Large intestine (tissue), 3 donors: ENCODE measurements around the gene SLC30A1. TPM values are rescaled to one million over a fixed set of nuclear protein-coding genes. Genes with fewer than 3 reads are reported as not detected.

Source experiments
- DNase-seq, 2 donors: peaks; one replicate each; pipeline versions ENCODE4 v3.0.0 to v3.0.0-alpha.2; 2013
- H3K27ac ChIP-seq: one replicate; pipeline ENCODE4 v1.5.1; 2013; ENCODE audit warnings: low read length
- H3K27me3 ChIP-seq: 2 replicates; pipeline ENCODE4 v1.6.1; 2013; ENCODE audit warnings: low read length; ENCODE audit not compliant: control insufficient read depth, insufficient read depth
- H3K36me3 ChIP-seq: 2 replicates; pipeline ENCODE4 v1.6.1; 2013; ENCODE audit warnings: low read length; ENCODE audit not compliant: control insufficient read depth, insufficient read depth
- H3K4me1 ChIP-seq: one replicate; pipeline ENCODE4 v1.6.1; 2013; ENCODE audit warnings: low read length; ENCODE audit not compliant: control insufficient read depth, insufficient read depth
- H3K4me3 ChIP-seq: one replicate; pipeline ENCODE4 v1.5.1; 2013; ENCODE audit warnings: low read length
- H3K9me3 ChIP-seq: one replicate; pipeline ENCODE4 v1.6.1; 2013; ENCODE audit warnings: mild to moderate bottlenecking, low read depth, low read length, moderate library complexity; ENCODE audit not compliant: control insufficient read depth
- WGBS: methylation state at CpG from one replicate; pipeline ENCODE4 v1.1.5; 2013; ENCODE audit warnings: low lambda C conversion rate; ENCODE audit not compliant: insufficient coverage; 5-methylcytosine and 5-hydroxymethylcytosine counted together
- polyA plus RNA-seq: library from polyadenylated mRNA; unstranded; fragments of 120-200 nt; gene quantifications from one replicate; pipeline ENCODE4 v1.2.1, GENCODE V29; 2013

The SLC30A1 gene
- polyA plus RNA-seq, 1 donor, result 94.5 TPM

DNA sequence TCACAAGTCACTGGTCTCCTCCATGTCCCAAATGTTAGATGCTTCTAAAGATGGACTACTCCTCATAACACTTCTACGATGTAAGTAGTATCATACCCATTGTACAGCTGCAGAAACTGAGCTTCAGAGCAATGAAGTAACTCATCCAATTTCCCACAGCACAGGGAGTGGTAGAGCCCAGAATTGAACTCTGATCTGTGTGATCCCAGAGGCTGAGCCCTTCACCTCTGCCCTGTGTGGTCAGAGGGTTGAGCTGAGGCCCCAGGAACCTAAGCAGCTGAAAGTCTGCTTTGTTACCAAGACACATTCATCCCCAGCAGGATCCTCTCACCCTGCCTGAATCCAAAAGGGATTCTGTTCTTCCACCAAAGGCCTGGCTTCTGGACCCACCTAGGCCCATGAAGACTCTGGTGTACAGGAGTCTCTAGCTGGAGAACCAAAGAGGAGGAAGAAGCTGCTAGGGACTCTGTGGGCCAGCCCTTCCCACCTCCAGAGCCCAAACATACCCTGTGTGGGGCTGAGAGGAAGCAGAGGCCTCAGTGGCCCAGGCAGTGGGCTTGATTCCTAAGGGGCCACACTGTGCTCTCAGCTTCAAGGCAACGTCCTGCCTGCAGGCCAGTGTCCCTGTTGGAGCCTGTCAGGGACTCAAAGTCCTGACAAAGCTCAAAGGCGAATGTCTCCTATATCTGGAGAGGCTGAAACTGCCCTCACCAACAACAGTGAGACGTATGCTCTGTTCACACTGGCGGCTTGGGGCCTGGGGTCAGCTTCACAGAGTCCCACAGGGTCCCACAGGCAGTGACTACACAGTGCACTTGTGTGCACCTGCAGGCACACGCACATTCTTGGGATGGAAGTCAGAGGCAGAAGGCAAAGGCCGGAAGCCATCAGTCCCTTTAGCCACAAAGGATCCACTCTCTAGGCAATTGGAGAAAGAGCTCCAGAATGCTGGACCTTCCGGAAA, 40.4 kb upstream of the SLC30A1 start:
- no CpG with 5 or more reads among the region's 8 CpGs for WGBS
- H3K4me3 ChIP-seq, result no peak overlapping the region
- no peaks in the 10 kb centered on the region for H3K36me3 ChIP-seq
- H3K27ac ChIP-seq, result peak overlapping the region; percentile 22
- peak in 1 of 2 donors; percentile 52 for DNase-seq
- no peaks in the 10 kb centered on the region for H3K27me3 ChIP-seq
- H3K4me1 ChIP-seq, result peaks cover 11% of the 10 kb centered on the region
- H3K9me3 ChIP-seq, result no peaks in the 10 kb centered on the region

DNA sequence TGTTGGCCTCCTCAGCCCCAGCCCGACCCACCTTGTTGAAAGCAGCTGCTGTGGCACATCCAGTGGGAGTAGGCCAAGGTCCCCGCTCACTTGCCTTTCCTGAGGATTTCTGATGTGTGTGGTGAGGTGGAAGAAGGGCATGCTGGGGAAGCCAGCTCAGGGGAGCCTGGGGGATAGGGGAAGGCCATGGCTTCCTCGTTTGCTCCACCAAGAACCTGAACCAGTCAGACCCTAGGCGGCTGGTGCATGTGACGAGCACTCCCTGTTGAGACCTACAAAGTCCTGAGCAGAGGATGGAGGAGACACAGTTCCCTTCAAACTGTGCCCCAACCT, 38.0 kb upstream of the SLC30A1 start:
- H3K9me3 ChIP-seq, result no peaks in the 10 kb centered on the region
- H3K4me3 ChIP-seq, result no peak overlapping the region
- H3K36me3 ChIP-seq, result no peaks in the 10 kb centered on the region
- DNase-seq, result no peak
- WGBS, result no CpG with 5 or more reads among the region's 5 CpGs
- peaks cover 23% of the 10 kb centered on the region for H3K4me1 ChIP-seq
- no peaks in the 10 kb centered on the region for H3K27me3 ChIP-seq
- H3K27ac ChIP-seq, result no peak overlapping the region

DNA sequence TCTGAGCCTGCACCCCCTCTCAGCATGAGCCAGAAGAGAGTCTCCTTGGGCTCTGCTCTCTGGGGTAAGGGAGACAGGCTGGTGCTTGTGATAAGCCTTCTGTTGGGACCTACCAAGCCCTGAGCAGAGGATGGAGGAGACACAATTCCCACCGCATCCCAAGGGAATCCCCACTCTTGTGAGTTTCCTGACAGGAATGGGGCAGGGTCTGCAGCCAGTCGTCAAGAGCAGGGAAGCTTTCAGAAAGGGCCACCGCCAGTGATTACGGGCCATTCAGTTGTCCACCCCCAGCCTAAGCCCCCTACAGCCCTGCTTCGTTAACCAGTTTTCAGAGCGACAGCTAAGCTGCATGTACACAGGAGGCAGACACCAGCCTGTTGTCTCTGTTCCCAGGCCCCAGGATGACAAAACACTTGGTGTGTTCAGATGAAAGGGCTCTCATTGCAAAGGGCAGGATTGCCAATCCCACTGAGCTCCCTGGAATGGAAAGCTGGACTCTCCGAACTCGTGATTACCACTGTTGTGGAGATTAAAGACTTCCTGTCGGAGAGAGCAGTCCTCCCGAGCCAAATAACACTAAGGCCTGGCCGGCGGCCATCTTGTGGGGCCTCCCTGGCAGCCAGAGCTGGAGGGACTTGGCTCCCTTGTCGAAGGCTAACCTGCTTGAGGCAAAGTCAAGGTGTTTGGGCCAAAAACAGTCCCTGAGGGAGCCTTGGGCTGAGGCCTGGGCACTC, 37.4 kb upstream of the SLC30A1 start:
- no peaks in the 10 kb centered on the region for H3K27me3 ChIP-seq
- no peaks in the 10 kb centered on the region for H3K36me3 ChIP-seq
- DNase-seq, result no peak
- H3K9me3 ChIP-seq, result no peaks in the 10 kb centered on the region
- peaks cover 23% of the 10 kb centered on the region for H3K4me1 ChIP-seq
- WGBS, result no CpG with 5 or more reads among the region's 13 CpGs
- H3K4me3 ChIP-seq, result no peak overlapping the region
- H3K27ac ChIP-seq, result no peak overlapping the region

DNA sequence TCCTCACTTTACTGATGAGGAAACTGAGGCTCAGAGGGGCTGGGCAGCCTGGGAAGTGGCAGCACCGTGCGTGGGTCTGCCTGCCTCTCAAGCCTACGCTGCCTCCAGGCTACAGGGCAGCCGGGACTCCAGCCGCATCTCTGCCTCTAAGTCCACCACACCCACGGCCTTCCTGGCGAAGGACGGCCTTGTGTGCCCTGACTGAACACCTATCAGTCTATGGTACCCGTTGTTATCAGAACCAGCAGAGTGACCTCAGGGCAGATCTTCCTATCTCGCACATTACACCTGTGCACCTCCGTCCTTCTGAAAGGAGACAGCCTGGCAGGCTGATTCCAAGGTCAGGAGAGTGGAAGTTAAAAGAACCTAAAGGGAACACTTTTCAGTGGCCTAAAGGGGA, 35.7 kb upstream of the SLC30A1 start:
- peak; percentile 60 to 64 for DNase-seq
- Histone ChIP-seq H3K27ac (peak overlapping the region; percentile 0), H3K4me3 (no peak overlapping the region), H3K36me3 (no peaks in the 10 kb centered on the region), H3K9me3 (no peaks in the 10 kb centered on the region), H3K27me3 (no peaks in the 10 kb centered on the region), H3K4me1 (peaks cover 23% of the 10 kb centered on the region)
- WGBS, result no CpG with 5 or more reads among the region's 11 CpGs

DNA sequence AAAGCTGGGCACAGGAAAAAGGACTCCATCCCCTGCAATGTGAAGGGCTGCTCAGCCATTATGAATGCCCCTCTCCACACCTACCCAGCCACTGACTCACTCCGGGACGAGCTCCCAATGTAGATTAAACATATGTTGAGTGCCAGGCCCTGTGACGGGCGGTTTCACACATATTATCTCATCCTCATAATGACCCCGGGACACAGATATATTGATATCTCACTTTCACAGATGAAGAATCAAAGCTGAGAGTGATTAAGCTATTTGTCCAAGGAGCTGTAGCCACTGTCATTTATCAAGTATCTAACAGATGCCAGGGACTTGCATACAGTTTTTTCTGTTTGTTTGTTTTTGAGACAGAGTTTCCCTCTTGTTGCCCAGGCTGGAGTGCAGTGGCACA, 35.0 kb upstream of the SLC30A1 start:
- no peaks in the 10 kb centered on the region for H3K9me3 ChIP-seq
- H3K27ac ChIP-seq, result peak overlapping the region; percentile 74
- H3K36me3 ChIP-seq, result no peaks in the 10 kb centered on the region
- H3K27me3 ChIP-seq, result no peaks in the 10 kb centered on the region
- no peak for DNase-seq
- no CpG with 5 or more reads among the region's 5 CpGs for WGBS
- H3K4me3 ChIP-seq, result no peak overlapping the region
- H3K4me1 ChIP-seq, result peaks cover 18% of the 10 kb centered on the region

DNA sequence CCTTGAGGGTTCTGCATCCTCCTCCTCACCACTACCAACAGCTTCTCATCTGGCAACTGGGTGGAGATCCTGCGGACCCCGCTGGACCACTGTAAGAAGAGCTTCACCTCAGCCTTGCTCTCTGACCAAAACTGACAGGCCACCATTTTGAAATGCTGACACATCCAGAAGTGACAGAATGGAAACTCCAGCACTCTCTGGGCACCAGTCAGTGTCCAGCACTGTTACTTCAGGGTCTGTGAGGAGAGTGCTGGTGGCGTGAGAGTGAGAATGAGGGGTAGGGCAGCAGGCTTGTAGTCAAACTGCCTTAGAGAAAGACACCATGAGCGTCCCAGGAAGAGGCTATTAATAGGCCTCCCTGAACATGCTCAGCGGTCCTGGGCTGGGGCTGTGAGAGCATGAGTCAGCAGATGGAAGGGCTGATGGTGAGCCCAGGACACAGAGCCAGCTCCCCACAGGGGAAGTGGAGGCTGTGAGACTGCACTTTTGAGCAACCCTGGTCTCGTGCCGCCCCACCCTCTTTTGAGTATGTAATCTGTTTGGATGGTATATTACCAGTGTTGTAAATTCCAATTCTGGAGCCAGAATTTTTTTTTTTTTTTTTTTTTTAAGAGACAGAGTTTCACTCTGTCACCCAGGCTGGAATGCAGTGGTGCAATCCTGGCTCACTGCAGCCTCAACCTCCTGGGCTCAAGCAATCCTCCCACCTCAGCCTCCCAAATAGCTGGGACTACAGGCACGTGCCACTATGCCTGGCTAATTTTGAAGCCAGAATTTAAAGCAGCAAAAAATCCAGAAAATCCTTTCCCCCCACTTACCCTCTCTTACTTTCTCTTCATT, 34.4 kb upstream of the SLC30A1 start:
- Histone ChIP-seq H3K27me3 (no peaks in the 10 kb centered on the region), H3K27ac (peak overlapping the region; percentile 74), H3K4me1 (peaks cover 16% of the 10 kb centered on the region), H3K4me3 (no peak overlapping the region), H3K36me3 (no peaks in the 10 kb centered on the region), H3K9me3 (no peaks in the 10 kb centered on the region)
- DNase-seq, result peak; percentile 88 to 89
- WGBS, result no CpG with 5 or more reads among the region's 8 CpGs

DNA sequence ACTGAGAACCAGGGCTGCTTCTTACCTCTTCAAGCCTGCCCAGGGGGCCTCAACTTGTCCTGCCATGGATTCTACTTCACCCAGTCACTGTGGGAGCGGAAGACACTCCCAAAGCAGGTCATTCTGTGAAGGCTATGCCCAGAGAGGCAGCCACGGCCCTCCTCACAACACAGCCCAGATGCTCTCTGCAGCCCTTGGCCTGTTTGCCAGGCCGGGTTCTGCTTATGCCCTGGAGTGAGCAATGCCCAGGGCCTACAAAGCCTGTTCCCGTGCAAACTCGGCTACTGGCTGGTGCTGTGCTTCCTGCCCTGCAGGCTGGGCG, 33.8 kb upstream of the SLC30A1 start:
- WGBS, result no CpG with 5 or more reads among the region's 6 CpGs
- H3K4me3 ChIP-seq, result no peak overlapping the region
- peaks cover 22% of the 10 kb centered on the region for H3K4me1 ChIP-seq
- H3K27me3 ChIP-seq, result no peaks in the 10 kb centered on the region
- H3K9me3 ChIP-seq, result no peaks in the 10 kb centered on the region
- peak overlapping the region; percentile 74 for H3K27ac ChIP-seq
- DNase-seq, result no peak
- H3K36me3 ChIP-seq, result no peaks in the 10 kb centered on the region

DNA sequence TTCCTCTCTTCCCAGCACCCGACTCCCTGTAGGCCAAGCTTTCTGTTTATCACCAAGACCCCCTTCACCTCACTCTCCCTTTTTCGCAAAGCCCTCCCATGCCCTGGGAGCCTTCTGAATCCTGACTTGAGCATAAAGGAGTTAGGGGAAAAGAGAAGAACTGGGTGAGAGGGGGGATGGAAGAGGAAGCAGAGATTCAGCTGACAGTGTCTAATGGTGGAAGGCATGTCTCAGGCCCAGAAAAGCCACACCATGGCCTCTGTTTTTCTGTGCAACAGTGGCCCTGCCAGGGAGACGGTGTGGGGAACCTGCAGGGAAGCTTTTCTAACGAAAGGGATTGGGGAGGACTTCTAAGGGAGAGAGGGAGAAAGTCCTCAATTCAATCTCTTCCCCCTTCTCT, 32.9 kb upstream of the SLC30A1 start:
- no peaks in the 10 kb centered on the region for H3K27me3 ChIP-seq
- H3K27ac ChIP-seq, result no peak overlapping the region
- H3K9me3 ChIP-seq, result no peaks in the 10 kb centered on the region
- H3K4me3 ChIP-seq, result no peak overlapping the region
- H3K36me3 ChIP-seq, result no peaks in the 10 kb centered on the region
- no peak for DNase-seq
- 100% methylated on average over 1 of the region's 4 CpGs for WGBS
- peaks cover 28% of the 10 kb centered on the region for H3K4me1 ChIP-seq

DNA sequence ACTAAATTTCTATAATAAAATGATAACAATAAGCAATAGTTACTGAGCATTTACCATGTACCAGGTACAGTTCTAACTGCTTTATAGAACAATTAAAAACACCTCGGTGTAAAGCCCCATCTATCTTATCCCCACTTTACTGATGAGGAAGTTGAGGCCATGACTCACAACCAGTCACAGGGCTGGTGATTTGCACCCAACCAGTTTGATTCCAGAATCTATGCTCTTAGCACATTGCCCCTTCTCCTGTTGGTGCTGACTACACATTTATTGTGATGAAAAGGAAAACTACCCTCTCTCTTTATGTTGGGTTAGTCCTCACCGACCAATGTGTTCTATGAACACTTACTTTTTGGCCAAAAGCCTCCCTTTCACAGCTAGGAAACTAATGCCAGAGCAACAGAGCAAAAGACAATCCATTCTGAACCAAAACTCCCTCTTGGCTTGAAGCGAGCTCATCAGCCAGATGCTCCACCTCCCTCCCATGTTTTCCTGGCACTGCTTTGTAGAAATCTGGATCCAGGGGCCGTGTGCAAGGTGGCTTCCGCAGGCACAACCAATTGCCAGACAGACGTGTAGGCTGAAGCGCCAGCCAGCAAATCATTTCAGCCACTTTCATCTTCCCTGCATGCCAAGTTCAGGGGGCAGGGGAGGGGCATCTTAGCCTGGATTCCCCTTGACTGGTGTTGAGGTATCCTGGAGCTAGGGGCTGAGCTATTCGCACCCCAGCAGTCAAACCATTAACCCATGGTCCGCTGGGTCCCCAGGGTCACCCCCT, 32.0 kb upstream of the SLC30A1 start:
- H3K9me3 ChIP-seq, result no peaks in the 10 kb centered on the region

More for the DNA sequence above, 32.0 kb upstream of the SLC30A1 start:
- Histone ChIP-seq H3K4me3 (no peak overlapping the region), H3K27me3 (no peaks in the 10 kb centered on the region), H3K27ac (no peak overlapping the region), H3K4me1 (peaks cover 28% of the 10 kb centered on the region), H3K36me3 (no peaks in the 10 kb centered on the region)
- no CpG with 5 or more reads among the region's 9 CpGs for WGBS
- no peak for DNase-seq
